SJSA1 (cell line): Measurements from ENCODE around the gene GPD1. TPM values are rescaled to one million over a fixed set of nuclear protein-coding genes. Genes with fewer than 3 reads are reported as not detected.

Source experiments
- DNase-seq, 2 experiments: peaks; one replicate each; pipeline ENCODE4 v3.0.0-alpha.2; 2015 to 2020; ENCODE audit warnings: low spot score in 2 of 2, low read depth in 1 of 2
- H3K27ac ChIP-seq: fragments of 250-450 bp; sonication (Bioruptor Pico); 2 replicates; pipeline ENCODE4 v1.5.1; 2020; ENCODE audit warnings: mild to moderate bottlenecking, moderate library complexity
- H3K27me3 ChIP-seq: fragments of 250-450 bp; sonication (Bioruptor Pico); replicated peaks from 2 replicates; pipeline ENCODE4 v1.5.1; 2020; ENCODE audit warnings: mild to moderate bottlenecking, moderate library complexity
- H3K36me3 ChIP-seq: fragments of 250-450 bp; sonication (Bioruptor Pico); 2 replicates; pipeline ENCODE4 v1.5.1; 2020; ENCODE audit warnings: mild to moderate bottlenecking
- H3K4me1 ChIP-seq: fragments of 250-450 bp; sonication (Bioruptor Pico); replicated peaks from 2 replicates; pipeline ENCODE4 v1.6.1; 2021; ENCODE audit warnings: mild to moderate bottlenecking
- H3K4me3 ChIP-seq: fragments of 250-450 bp; sonication (Bioruptor Pico); 2 replicates; pipeline ENCODE4 v1.5.1; 2020; ENCODE audit warnings: mild to moderate bottlenecking
- H3K9me3 ChIP-seq: fragments of 250-450 bp; sonication (Bioruptor Pico); replicated peaks from 2 replicates; pipeline ENCODE4 v1.5.1; 2020; ENCODE audit warnings: mild to moderate bottlenecking
- total RNA-seq: library from RNA; depleted of rRNA; stranded (reverse); fragments of >200 nt; shearing (Covaris generic); gene quantifications from 2 replicates; pipeline ENCODE4 v1.2.3, GENCODE V29; 2014

The GPD1 gene
- total RNA-seq, 1 experiment from 2014 or later, result not detected

DNA sequence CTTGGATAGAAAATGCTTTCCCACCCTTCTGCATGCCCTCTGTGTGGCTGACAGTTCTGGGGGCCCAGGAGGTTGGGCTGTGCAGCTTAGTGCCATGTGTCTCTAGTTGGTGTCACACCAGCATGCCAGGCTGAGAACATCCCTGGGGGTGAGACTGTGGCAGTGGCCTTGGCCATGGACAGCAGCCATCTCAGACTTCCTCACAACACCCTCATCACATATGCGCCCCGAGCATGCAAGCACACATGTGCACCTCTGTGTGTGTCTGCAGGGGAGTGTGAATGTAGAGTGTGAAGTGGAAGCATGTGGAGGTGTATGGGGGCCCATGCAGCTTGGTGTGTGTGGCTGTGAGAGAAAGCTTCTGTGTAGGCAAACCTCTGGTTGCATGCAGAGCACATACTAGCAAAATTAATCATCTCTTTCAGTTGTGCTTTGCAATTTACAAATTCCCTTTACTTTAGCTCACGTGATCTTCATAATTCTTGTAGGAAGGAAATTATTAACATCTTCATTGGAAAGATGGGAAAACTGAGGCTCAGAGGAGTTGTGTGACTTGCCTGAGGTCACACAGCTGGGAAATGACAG is 38.0 kb upstream of the GPD1 start:
- H3K27ac ChIP-seq, result no peak overlapping the region
- no peaks in the 10 kb centered on the region for H3K27me3 ChIP-seq
- DNase-seq, result no peak
- peaks cover 19% of the 10 kb centered on the region for H3K4me1 ChIP-seq
- H3K36me3 ChIP-seq, result no peaks in the 10 kb centered on the region
- H3K4me3 ChIP-seq, result no peak overlapping the region
- H3K9me3 ChIP-seq, result no peaks in the 10 kb centered on the region

DNA sequence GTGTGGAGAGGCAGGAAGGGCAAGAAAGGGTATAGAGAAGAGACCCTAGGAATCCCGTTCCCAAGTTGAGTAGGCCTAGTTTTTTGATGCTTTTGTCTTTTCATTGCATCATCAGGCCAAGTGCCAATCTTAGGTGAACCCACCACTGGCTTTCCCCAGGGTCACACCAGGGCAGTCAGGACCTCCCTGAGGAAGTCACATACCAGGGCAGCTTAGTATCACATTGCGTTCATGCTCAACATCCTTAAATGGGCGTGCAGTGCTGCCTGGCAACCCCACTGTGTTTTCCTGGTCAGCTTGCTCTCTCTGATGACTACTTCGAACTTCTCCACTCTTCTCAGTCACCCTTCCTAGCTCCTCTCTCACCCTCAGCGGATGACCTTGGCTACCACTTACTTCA is 37.4 kb upstream of the GPD1 start:
- Histone ChIP-seq H3K9me3 (no peaks in the 10 kb centered on the region), H3K27me3 (no peaks in the 10 kb centered on the region), H3K4me1 (peaks cover 20% of the 10 kb centered on the region), H3K4me3 (no peak overlapping the region), H3K27ac (no peak overlapping the region), H3K36me3 (no peaks in the 10 kb centered on the region)
- DNase-seq, result peak; percentile 41 to 60

DNA sequence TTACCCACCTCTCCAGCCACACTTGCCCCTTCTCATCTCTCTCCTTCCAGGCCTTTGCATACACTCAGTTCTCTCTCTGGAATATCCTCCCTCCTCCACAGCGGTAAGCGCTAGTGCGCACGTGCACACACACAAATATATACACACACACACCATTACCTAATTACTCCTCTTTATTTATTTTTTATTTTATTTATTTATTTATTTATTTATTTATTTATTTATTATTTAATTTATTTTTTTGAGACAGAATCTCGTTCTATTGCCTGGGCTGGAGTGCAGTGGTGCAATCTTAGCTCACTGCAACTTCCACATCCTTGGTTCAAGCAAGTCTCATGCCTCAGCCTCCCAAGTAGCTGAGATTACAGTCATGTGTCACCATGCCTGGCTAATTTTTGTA is 34.7 kb upstream of the GPD1 start:
- Histone ChIP-seq H3K27ac (no peak overlapping the region), H3K4me1 (peaks cover 20% of the 10 kb centered on the region), H3K4me3 (no peak overlapping the region), H3K36me3 (no peaks in the 10 kb centered on the region), H3K9me3 (no peaks in the 10 kb centered on the region), H3K27me3 (no peaks in the 10 kb centered on the region)
- DNase-seq, result no peak

DNA sequence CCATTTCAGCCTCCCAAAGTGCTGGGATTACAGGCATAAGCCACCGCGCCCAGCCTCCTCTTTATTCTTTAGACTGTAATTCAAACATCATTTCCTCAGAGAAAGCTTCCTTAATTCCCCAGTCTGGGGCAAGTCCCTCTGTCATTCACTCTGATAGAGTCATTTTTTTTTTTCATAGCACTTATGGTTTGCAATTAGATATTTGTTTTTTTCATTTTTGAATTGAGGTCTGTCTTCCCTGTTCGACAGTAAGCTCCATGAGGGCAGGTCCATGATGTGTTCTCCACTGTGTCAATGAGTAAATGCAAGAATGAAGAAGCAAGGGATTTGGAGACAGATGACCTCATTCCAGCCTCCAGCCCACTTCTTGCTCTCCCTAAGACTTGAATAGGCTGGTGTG is 34.3 kb upstream of the GPD1 start:
- Histone ChIP-seq H3K4me3 (no peak overlapping the region), H3K36me3 (no peaks in the 10 kb centered on the region), H3K4me1 (peaks cover 20% of the 10 kb centered on the region), H3K9me3 (no peaks in the 10 kb centered on the region), H3K27me3 (no peaks in the 10 kb centered on the region), H3K27ac (no peak overlapping the region)
- no peak for DNase-seq

DNA sequence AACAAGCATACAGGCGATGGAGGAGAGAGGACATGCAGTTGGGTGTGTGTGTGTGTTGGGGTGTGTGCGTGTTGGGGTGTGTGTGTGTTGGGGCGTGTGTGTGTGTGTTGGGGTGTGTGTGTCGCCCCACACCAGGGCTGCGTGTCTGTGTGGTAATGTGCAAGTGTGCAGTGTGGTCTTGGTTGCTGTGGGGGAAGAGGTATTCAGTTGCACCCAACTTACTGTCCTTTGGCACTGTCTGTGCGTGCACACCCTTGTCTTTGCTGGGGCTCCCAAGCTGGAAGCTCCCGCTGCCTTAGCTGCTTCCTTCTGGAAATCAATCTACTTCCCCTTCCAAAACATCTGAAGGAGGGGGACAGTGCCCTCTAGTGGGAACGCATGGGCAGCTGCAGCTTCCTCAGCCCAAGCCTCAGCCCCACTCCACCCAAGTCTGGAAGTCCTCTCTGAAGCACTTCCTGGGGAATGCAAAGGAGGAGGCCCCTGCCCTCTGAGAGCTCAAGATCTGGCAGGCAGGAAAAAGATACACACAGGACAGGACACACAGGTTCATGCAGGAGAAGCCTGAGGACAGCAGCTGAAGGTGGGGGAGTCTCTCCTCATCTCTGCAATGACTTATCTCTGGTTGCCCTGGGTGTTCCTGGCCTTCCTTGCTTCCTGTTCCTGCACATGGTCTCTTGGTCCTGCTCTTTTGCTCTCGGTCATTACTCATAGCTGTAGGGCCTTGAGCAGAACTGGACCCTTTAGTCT is 33.3 kb upstream of the GPD1 start:
- H3K27me3 ChIP-seq, result no peaks in the 10 kb centered on the region
- peak; percentile 64 to 80 for DNase-seq
- no peak overlapping the region for H3K4me3 ChIP-seq
- H3K4me1 ChIP-seq, result peaks cover 20% of the 10 kb centered on the region
- no peaks in the 10 kb centered on the region for H3K36me3 ChIP-seq
- no peak overlapping the region for H3K27ac ChIP-seq
- H3K9me3 ChIP-seq, result no peaks in the 10 kb centered on the region

DNA sequence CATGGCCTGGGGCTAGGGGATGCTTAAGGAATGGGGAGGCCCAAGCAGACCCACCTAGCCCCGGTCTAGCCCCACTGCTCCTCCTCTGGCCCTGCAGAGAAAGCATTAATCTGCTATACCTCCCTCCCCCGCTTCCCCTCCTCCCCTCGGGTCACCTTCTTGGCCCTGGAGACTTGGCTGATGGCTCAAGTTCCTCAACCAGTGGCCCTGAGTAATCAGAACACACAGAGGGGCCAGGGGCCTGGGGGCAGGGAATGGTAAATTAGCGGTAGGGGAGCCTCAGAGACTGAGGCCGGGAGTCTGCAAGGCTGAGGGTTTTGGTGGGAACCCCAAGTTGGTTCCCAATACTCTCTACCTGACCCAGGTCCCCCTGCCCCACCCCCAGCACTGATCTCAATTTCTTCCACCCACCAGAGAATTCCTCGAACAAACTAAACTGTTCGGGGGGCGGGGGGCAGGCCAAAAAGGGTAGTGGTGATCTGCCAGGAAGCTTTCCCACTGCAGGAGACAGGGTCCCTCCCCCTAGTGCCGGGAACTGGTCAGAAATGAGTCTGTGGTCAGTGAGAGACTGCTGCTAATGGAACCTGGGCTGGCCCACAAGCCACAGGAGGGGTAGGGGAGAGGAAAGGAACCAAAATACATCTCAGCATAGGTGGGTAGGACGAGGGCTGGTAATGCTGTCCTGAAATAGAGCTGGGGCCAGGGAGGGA is 31.5 kb upstream of the GPD1 start:
- H3K36me3 ChIP-seq, result no peaks in the 10 kb centered on the region
- H3K27ac ChIP-seq, result no peak overlapping the region
- H3K9me3 ChIP-seq, result no peaks in the 10 kb centered on the region
- peaks cover 9% of the 10 kb centered on the region for H3K4me1 ChIP-seq
- no peaks in the 10 kb centered on the region for H3K27me3 ChIP-seq
- no peak for DNase-seq
- no peak overlapping the region for H3K4me3 ChIP-seq

DNA sequence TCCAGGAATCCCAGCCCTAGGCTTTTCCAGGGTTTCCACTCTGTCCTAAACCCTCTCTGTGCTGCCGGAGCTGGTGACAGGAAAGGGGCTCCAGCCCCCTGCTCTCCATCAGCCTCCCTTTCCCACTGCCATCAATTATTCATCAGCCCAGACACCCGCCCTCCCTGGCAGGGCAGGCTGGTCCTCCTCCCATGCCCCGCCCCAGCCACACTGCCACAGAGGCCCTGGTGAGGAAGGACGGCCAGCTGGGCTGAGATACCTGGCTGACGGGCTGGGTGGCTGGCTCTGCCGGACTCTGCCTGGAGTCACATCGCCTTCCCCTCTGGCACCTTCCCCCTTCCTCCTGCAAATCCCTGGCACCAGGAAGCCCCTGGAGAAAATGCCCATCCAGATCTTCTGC is 30.6 kb upstream of the GPD1 start:
- Histone ChIP-seq H3K36me3 (no peaks in the 10 kb centered on the region), H3K27me3 (no peaks in the 10 kb centered on the region), H3K9me3 (no peaks in the 10 kb centered on the region), H3K4me1 (peaks cover 9% of the 10 kb centered on the region), H3K4me3 (no peak overlapping the region), H3K27ac (no peak overlapping the region)
- DNase-seq, result no peak

DNA sequence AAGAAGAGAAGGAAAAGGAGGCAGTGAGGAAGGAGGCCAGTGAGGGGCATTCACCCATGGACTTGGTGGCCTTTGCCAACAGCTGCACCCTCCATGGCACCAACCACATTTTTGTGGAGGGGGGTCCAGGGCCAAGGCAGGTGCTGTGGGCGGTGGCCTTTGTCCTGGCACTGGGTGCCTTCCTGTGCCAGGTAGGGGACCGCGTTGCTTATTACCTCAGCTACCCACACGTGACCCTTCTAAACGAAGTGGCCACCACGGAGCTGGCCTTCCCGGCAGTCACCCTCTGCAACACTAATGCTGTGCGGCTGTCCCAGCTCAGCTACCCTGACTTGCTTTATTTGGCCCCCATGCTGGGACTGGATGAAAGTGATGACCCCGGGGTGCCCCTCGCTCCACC is 30.1 kb upstream of the GPD1 start:
- Histone ChIP-seq H3K4me3 (no peak overlapping the region), H3K36me3 (no peaks in the 10 kb centered on the region), H3K4me1 (peaks cover 9% of the 10 kb centered on the region), H3K9me3 (no peaks in the 10 kb centered on the region), H3K27ac (no peak overlapping the region), H3K27me3 (no peaks in the 10 kb centered on the region)
- DNase-seq, result no peak

DNA sequence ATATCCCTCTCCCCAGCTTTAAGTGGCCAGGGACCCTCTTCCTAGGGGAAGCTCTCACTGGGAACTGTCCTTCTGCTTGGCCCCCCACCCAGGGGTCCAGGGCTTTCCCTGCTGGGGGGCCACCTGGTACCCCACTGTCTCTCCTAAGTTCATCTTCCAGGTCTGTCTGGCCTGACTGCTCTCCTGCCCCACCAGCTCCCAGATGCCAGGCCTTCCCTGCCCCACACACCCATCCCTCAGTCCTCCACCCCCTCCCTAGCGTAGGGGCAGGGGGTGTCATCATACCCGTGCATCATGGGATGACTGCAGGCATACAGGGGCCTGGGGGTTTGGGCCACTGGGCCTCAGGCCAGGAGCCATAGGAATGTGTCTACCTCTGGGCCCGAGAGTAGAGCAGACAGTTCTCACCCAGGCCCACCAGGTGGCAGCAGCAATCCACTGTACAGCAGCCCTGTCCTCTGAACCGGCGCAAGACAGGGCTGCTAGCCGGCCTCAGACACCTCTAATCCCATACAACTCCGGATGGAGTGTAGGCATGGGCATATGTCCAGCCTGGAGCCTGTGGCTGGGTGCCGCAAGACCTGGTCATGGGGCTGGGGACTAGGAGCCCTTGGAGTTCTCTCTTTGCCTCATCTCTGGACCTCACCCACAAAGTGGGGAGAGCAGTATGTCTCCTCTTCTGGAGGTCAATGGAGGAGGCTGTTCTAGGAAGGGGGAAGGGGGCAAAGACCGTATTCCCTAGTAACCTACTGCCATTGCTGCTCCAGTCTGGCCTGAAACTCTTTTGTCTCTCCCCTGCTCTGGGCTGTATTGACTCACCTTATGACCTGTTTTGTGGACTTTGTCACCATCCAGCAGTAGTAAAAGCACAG is 28.6 kb upstream of the GPD1 start:
- Histone ChIP-seq H3K36me3 (no peaks in the 10 kb centered on the region), H3K4me1 (peaks cover 7% of the 10 kb centered on the region), H3K9me3 (no peaks in the 10 kb centered on the region), H3K27me3 (no peaks in the 10 kb centered on the region), H3K27ac (no peak overlapping the region), H3K4me3 (no peak overlapping the region)
- peak; percentile 61 to 84 for DNase-seq

DNA sequence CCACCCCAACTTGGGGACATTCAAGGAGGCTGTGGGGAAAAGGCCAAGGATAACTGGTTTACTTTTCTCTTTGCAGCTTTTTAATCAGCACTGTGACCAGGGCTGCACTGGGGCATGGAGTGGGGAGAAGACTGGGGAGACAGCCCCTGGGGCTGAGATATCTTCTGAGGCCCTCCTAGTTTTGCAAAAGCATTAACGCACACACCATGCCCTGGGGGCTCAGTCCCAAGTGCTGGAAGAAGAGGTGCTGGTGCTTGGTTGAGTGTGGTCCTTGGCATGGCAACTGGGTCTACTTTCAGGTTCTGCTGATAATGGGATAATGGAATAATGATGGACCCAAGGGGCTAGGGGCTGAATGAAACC is 28.0 kb upstream of the GPD1 start:
- Histone ChIP-seq H3K9me3 (no peaks in the 10 kb centered on the region), H3K36me3 (no peaks in the 10 kb centered on the region), H3K27me3 (no peaks in the 10 kb centered on the region), H3K4me3 (no peak overlapping the region), H3K4me1 (peaks cover 1% of the 10 kb centered on the region; the same call in 1 of the 2 replicates), H3K27ac (no peak overlapping the region)
- no peak for DNase-seq

DNA sequence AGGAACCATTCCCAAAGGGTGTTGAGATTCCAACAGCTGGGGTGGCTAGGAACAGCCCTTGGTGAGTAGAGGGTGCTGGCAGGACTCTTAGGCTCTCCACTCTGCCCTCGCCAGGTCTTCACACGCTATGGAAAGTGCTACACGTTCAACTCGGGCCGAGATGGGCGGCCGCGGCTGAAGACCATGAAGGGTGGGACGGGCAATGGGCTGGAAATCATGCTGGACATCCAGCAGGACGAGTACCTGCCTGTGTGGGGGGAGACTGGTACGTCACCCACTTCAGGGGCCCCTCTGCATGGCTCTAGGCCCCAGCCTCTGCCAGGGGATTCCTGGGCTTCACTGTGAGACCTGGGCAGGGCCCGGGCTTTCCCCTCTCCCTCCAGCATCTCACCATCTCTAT is 26.7 kb upstream of the GPD1 start:
- Histone ChIP-seq H3K27me3 (no peaks in the 10 kb centered on the region), H3K4me1 (no peaks in the 10 kb centered on the region; the same call in 1 of the 2 replicates), H3K36me3 (no peaks in the 10 kb centered on the region), H3K4me3 (no peak overlapping the region), H3K9me3 (no peaks in the 10 kb centered on the region), H3K27ac (no peak overlapping the region)
- no peak for DNase-seq

DNA sequence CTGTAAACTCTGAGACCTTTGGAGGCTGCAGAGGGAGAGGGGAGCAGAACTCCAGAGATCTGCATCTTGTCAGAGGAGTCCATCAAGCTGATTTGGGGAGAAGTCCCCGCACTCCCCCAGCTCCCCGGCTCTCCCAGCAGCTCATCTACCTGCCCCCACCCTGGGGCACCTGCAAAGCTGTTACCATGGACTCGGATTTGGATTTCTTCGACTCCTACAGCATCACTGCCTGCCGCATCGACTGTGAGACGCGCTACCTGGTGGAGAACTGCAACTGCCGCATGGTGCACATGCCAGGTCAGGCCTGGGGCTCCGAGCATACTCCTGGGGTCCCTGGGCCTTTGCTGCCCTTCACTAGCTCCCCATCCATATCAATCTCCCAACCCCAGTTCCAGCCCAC is 25.5 kb upstream of the GPD1 start:
- no peak overlapping the region for H3K27ac ChIP-seq
- H3K4me1 ChIP-seq, result no peaks in the 10 kb centered on the region; the same call in 1 of the 2 replicates
- no peaks in the 10 kb centered on the region for H3K27me3 ChIP-seq
- H3K9me3 ChIP-seq, result no peaks in the 10 kb centered on the region
- no peak overlapping the region for H3K4me3 ChIP-seq
- H3K36me3 ChIP-seq, result no peaks in the 10 kb centered on the region
- no peak for DNase-seq

DNA sequence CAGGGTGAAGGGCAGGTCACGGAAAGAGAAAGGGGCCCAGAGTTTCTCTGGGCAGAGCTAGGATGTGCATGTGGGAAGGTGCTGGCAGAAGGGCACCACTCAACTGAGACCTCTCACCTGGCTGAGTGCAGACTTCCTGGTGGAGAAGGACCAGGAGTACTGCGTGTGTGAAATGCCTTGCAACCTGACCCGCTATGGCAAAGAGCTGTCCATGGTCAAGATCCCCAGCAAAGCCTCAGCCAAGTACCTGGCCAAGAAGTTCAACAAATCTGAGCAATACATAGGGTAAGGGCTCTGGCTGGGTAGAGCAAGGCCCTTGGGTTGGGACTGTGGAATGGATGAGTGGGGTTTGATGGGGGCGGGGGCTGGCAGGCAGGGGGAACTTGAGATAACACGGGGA is 24.0 kb upstream of the GPD1 start:
- DNase-seq, result no peak
- Histone ChIP-seq H3K27me3 (no peaks in the 10 kb centered on the region), H3K9me3 (no peaks in the 10 kb centered on the region), H3K4me1 (peaks cover 6% of the 10 kb centered on the region; the same call in 1 of the 2 replicates), H3K4me3 (no peak overlapping the region), H3K27ac (no peak overlapping the region), H3K36me3 (no peaks in the 10 kb centered on the region)
